Posterior vena cava (tissue), 2 donors: ENCODE results near the gene TMEM217. TPM values are rescaled to one million over a fixed set of nuclear protein-coding genes. Genes with fewer than 3 reads are reported as not detected.
A peak's percentile ranks its signal among the peaks of the same experiment; 100 is the strongest.

Source experiments
- DNase-seq: peaks from one replicate; pipeline ENCODE4 v3.0.0-alpha.2; 2020; ENCODE audit warnings: low spot score
- intact Hi-C, 2 donors: fragments of 100-400 bp; cut with DNase I; formaldehyde crosslinking; loops; one replicate each; pipeline versions ENCODE4 v1.14.1 to v1.14.2; 2022 to 2023
- total RNA-seq, 2 donors: library from RNA; stranded (reverse); fragmentation: NEBNext Ultra II Directional; extraction: Animal tissue kit (Norgen Biotek cat#: 25700); gene quantifications; one replicate each; pipeline ENCODE4 v1.2.1, GENCODE V29; 2021
- donor health status: DM: yes; HTN: yes; CAD: no.
- donor health status: DM: yes; HTN: yes; CAD: no.

Gene TMEM217
- total RNA-seq, 2 donors from 2014 or later, result 0.56 to 2.0 TPM

DNA sequence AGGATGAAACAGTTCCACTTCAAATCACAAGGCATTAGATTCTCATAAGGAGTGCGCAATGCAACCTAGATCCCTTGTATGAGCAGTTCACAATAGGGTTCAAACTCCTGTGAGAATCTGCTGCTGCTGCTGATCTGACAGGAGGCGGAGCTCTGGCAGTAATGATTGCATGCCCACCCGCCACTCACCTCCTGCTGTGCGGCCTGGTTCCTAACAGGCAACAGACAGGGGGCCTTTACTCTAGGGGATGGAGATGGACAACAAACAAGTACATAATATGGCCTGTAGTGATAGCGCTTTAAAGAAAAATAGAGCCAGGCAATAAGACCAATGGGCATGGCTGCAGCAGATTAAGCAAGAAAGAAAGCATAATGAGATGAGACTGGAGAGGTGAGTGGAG lies 3.1 kb downstream of the TMEM217 start:
- no peak for DNase-seq
- intact Hi-C loops, result no loop called here

DNA sequence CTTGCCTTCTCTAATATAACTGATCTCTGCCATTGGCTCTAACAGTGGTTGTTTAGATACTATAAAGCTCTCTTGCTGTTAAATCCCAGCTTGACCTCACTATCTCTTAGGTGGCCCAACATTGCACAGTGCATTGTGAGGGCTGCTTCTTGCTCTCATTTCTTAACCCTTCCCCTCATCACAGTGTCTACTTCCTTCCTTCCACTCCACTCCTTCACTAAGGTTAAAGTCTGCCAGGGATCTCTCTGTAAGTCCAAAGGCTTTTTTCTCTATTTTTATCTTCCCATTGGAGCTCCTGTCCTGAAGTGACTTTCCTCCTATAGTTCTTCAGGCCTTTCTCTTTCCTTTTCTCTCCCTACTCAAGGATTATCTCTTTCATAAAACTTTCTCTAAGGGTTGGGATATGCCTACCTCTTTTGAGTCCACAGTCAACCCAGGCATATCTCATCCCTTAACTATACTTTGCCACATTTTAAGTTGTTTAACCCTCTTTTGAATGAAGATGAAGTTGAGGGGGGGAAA lies 4.4 kb downstream of the TMEM217 start:
- intact Hi-C loops, result no loop called here
- no peak for DNase-seq

DNA sequence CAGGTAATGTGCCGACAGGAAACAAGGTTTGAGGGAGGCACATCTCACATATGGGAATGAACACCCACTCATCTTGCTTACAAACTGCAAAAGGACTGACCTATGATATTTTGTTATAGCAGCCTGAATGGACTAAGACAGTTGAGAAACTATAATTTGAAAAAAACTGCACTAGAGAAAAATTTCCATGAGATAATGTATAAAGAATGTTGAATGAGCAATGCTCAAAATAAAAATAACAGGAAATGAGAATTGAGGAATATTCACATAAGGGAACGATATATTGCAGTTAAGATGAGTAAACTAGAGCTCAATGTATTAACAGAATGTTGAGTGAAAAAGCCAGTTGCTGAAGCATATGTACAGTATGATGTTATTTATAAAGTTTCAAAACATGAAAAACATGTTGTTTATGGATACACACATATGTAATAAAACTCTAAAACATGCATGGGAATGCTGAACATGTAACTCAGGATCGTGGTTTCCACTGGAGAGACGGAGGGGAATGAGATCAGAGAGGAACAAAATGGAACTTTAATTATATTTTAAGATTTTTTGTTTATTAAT lies 6.6 kb downstream of the TMEM217 start:
- intact Hi-C loops, result no loop called here
- no peak for DNase-seq

DNA sequence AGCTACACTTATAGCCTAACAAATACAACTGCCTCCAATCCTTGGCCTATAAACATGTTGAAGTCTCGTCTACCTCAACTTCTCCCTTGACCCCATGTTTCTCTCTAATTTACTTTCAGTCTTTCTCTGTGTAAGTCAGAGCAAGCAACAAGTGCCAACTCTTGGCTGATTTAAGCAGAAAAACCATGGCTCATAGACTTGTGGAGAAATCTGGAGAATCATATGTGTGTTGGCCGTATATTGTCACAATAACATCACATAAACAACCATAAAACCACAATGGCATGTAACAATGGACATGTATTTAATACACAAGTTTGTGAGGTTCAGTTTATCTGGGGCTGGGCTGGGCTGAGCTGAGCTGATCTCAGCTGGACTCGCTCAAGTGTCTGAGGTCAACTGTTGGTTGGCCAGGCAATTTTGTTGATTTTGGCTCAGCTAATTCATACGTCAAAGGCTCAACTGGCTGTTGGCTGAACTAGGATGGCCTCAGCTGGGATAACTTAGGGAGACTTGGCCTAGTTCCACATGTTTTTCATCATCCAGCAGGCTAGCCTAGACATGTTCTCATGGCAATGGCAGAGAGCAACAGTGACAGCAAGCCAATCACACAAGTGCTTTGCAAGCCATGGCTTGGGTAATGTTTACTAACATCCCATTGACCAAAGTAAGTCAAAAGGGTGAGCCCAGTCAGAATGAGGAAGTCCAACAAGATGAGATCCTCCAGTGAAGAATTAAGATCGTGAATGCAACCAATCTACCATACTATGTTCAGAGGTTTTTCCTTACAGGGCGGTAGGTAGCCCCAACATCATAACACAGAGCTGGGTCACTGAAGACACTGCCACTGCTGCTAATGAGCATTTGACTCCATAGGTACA lies 13.3 kb downstream of the TMEM217 start:
- peak; percentile 82 for DNase-seq
- intact Hi-C loops, result no loop called here

DNA sequence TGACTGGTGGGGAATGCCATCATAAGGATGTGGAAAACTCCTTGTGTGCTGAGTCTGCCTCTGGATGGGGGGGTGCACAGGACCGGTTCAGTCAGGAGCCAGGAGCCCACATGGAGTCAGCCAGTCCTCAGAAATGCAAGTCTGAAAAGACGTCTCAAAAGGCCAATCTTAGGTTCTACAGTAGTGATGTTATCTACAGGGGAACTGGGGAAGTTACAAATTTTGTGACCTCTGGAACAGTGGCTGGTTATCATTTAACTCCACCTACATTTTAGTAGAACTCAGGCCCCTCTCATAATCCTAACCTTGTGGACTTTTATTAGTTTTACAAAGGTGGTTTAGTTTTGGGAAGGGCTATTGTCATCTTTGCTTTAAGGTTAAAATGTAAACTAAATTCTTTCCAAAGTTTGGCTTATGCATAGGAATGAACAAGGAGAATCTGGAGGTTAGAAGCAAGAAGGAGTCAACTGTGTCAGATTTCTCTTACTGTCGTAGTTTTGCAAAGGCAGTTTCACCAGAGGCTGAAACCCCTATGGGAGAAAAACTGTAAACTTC lies 14.1 kb downstream of the TMEM217 start:
- DNase-seq, result no peak
- intact Hi-C loops, result no loop called here

DNA sequence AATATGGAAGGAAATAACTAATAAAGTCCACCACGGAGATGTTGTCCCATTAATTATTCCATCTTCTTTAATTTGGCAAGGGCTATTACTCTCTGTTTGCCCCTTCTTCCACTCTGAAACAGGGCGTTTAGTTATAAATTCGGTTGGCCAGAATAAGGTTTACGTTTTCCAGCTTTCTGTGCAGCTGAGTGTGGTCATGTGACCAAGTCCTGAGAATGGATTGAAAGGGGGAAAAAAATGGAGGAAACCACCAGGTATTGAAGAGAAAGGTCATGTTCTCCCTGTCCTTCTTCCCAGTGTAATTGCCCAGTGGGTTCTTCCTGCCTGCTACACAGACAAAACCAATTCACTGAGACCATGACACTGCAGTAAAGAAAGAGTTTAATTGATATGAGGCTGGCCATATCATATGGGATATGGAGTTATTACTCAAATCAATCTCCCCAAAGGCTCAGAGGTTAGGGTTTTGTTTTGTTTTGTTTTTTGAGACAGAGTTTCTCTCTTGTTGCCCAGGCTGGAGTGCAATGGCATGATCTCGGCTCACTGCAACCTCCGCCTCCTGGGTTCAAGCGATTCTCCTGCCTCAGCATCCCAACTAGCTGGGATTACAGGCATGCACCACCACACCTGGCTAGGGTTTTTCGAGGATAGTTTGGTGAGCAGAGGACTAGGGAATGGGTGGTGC lies 14.7 kb downstream of the TMEM217 start:
- intact Hi-C loops, result no loop called here
- DNase-seq, result no peak

DNA sequence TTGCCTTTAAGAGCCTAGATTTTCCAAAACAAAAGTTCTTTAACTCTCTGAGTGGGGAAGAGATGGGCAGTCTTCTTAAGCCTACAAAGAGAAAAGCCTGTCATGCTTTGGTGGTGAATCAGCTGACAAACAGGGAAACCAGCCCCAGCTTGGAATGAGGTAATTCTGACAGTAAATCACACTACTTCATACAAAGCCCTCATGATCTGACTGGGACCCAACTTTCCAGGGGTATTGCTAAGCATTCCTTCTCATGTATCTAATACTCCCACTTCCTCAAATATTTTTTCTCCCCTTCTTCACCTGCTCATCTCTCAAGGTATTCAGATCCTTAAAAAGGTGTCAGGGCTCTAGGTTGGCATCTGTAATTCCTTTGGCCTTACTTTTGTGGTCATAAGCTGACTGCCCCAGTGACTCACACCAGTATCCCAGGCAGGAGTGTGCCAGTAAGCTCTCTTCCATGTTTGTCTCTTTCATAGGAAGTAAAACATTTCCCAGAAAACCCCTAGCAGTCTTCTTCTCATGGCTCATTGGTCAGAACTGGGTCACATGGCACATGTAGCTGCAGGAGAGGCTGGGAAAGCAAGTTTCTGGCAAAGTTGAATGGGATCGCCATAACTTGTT lies 15.4 kb downstream of the TMEM217 start:
- no peak for DNase-seq
- intact Hi-C loops, result no loop called here

DNA sequence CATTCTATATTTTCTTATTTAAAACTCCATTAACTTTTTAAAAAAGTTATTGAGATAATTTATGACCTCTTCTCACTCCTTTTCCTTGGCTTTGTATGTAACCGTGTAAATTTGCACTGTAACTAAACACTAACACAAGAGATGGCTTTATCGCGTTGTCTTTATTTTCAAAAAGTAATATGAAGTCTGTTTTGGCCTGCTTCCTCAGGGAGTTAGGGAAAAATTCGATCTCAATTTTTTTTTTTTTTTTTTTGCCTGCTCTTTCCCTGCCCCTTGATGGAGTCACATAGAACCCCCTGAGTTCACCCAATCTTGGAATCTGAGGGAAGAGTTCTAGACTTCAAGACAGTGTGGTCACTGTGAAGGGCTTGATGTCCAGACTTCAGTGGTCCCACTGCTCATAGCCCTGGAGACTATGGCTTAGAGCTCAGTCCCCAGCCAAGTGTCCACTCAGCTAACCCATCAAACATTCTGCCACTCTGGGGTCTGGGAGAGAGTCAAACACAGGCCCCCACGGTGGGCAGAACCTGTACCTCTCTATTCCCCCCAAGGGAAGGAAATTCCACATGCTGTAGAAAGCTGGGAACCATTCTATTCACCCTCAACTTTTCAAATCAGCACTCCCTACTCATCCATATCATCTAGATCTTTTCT lies 16.0 kb downstream of the TMEM217 start:
- no peak for DNase-seq
- intact Hi-C loops, result no loop called here

DNA sequence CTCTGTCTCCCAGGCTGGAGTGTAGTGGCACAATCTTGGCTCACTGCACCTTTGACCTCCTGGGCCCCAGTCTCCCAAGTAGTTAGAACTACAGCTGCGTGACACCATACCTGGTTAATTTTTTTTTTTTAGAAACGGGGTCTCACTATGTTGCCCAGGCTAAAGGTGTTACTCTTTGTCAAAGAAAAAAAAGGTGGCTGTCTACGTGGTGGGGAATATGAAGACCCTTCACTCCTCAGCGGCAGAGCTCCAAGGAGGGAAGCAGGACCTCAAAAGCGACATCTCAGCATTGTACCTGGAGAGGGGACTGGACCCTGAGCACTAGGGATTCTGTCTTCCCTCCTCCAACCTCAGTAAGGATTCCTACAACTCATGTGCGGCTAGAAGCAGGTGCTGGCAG lies 16.8 kb downstream of the TMEM217 start:
- DNase-seq, result no peak
- intact Hi-C loops, result no loop called here

DNA sequence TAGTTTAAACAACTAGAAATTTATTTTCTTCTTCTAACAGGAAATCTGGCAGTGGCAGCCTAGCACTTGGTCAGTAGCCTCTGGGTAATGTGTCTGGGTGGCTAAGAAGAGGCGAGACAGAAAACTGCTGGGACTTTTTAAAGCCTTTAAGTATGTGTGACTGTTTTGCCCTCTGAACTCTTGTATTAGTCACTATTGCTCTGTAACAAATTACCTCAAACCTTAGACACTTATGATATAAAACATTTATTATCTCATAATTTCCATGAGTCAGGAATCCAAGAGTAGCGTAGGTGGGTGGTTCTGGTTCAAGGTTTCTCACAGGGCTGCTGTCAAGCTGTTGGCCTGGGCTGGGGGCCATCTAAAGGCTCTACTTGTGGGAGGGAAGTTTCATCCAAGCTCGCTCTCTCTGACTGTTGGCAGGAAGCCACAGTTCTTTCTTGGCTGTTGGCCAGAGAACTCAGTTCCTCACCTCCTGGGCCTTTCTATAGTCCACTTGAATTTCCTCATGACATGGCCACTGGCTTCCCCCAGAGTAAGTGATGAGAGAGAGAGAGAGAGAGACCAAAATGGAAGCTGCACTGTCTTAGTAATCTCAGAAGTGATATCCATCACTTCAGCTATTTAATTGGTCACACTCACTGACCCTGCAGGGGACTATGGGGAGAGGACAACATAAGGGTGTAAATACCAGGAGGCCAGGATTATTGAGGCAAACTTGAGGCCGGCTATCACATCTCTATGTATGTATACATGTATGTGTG lies 17.8 kb downstream of the TMEM217 start:
- DNase-seq, result peak; percentile 97
- intact Hi-C loops, result no loop called here

DNA sequence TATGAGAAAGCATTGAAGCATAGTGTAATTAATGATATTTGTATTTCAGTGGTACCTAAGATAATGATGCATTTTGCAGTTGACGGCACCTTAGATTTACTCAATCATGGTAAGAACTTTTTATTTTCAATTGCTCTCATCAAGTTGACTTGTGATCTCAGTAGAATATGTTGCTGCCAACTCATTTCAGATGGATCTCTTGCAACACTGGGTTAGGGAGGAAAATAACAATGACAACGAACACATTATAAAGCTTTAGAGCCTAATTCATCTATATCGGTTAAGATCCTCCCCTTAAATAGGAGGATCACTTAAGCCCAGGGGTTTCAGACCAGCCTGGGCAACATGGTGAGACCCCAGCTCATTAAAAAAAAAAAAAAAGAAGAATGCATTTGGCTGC lies 18.4 kb downstream of the TMEM217 start:
- no peak for DNase-seq
- intact Hi-C loops, result no loop called here

DNA sequence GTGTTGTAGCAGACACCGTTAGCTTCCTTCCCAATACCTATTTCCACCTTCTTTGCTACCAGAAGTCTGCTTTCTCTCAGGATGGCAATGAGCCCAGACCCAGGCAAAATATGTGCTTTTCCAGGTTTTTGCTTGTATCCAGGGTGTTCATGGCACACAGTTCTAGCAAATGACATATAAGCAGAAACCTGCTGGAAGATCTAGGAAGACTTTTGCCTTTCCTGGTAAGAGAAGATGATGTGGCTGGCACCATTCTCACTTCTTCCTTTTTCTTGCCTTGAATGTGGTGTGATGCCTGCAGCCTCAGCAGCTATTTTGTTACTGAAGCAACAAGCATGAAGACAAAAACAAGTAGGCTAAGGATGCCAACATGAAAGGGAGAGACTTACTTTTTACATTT lies 19.6 kb downstream of the TMEM217 start:
- intact Hi-C loops, result no loop called here
- no peak for DNase-seq

DNA sequence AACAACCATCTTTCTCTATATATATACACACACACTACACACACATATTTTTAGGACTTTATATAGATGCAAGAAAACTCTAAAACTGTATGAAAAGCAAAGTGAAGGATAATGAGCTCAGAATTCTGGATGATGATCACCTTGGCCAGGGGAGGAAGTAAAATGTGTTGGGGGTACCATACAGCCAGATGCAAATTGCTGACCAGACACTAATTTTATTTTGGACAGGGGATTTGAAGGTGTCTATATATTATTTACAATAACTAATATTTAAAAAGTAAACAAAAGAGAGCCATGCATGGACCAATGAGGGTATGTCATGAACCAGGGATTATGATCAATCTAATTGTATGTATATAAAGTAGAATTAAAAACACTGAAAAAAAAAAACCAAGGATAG lies 20.2 kb downstream of the TMEM217 start:
- intact Hi-C loops, result no loop called here
- DNase-seq, result no peak

DNA sequence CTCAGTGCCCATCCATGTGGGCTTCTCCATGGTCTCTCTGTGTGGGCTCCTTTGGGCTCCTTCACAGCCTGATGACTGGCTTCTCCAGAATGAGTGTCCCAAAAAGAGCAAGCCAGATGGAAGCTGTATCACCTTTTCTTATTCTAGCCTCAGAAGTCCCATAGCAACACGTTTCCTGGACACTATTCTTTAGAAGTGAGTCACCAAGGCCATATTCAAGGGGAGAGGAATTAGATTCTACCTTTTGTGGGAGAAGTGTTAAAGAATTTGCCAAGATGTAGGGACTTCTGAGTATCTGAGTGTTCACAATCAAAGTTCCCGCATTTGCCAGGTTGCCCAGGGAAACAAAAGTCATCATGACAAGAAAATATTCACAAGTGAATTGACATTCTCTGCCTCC lies 21.0 kb downstream of the TMEM217 start:
- intact Hi-C loops, result no loop called here

DNA sequence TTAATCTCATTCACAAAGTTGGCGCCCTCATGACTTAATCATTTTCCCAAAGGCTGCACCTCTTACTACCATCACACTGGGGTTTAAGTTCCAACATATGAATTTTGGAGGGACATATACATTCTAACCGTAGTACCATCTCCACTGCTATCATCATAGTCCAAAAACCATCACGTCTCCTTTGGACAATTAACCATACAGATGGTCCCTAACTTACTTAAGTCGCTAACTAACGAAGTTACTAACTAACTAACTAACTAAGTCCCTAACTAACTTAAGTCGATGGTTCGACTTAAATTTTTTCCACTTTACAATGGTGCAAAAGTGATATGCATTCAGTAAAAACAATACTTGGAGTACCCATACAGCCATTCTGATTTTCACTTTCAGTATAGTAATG lies 24.4 kb downstream of the TMEM217 start:
- intact Hi-C loops, result no loop called here
- no peak for DNase-seq

More for the DNA sequence above, 21.0 kb downstream of the TMEM217 start:
- no peak for DNase-seq

DNA sequence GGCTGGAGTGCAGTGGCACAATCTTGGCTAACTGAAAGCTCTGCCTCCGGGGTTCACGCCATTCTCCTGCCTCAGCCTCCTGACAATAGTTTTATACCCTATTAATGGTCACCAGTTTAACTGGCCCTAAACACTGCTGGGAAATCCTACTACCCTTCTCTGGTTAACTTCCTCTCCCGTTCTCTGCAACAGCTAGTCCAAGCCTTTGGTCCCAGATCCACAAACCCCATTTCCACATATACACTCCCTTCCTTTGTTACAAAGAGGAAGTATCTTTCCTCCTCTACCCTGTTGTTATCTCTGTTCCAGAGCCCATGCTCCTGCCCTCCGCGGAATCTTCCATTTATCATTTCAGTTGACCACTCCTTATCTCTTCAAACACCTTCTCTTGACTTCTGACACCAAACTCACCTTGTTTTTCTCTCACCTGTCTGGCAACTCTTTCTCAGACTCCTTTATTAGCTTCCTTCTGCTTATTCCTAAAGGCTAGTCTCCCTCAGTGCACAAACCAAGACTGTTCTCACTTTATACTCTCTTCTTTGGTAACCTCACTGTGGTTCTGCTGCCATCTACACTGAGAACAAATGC lies 25.4 kb downstream of the TMEM217 start:
- intact Hi-C loops, result no loop called here
- DNase-seq, result no peak

DNA sequence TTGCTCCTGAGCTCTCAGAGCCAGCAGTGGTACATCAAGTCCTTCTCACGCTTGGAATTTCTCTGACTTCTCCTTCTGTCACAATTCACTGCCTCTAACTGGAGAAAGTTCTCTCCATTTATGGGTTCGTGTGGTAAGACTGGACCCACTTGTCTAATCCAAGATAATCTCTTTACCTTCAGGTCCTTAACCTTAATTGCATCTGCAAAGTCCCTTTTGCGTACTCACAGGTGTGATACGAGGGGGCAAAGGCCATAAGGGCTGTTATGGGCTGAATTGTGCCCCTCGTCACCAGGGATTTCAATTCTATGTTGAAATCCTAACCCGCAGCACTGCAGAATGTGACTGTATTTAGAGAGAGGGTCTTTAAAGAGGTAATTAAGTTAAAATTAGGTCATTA lies 27.8 kb downstream of the TMEM217 start:
- no peak for DNase-seq
- intact Hi-C loops, result no loop called here
